ENCODE measurements around the gene LAIR1.

DNA sequence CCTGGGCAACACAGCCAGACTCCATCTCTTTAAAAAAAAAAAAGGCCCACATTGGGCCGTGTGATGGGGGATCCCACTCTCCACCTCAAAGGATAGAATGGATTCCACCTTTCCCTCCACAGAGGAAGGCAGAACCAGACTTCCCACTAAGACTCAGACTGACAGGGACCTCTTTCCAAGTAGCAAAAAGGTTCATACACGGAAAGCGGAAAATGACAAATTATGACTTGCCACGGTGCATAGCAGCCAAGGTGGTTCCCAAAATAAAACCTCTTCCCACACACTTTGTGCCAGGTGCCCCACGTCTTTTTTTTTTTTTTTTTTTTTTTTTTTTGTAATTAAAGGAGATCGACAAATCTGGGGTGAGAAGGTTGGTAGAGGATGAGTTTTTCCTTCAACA lies 36.2 kb upstream of the LAIR1 start:
- TF ChIP-seq CTCF (conservative IDR thresholded peaks at IDR 0.05; ENCODE audit: low read length) (no peak), EZH2phosphoT487 (IDR thresholded peaks at IDR 0.05; ENCODE audit: borderline replicate concordance, low read depth, low read length) (no peak)
